ENCODE results near the gene RASSF5. TPM values are rescaled to one million over a fixed set of nuclear protein-coding genes. Genes with fewer than 3 reads are reported as not detected.

RASSF5 gene
- total and polyA plus RNA-seq, 9 of the 15 experiments (the other 6 are each of a cell fraction or from before 2014, with no cell fraction given), result 6.1 to 41.0 (median 25.2) TPM

- no peak overlapping the region for H3K9ac ChIP-seq (ENCODE audit: insufficient read depth in 1 of 2, low read depth in 2 of 2, low read length in 2 of 2)
- DNase-seq (ENCODE audit: extremely low read depth in 1 of 4, low spot score in 3 of 4) (no peak), FAIRE-seq (no peak), ATAC-seq (no peak)
- intact Hi-C loops (cut with micrococcal nuclease), result no loop called here
- H3K36me3 ChIP-seq (ENCODE audit: control insufficient read depth, insufficient read depth, low read length), result peaks cover 7% of the 10 kb centered on the region; the same call in 1 of the 3 replicates
- no peak overlapping the region for H3K27ac ChIP-seq (ENCODE audit: extremely low read depth, low read depth, low read length)
- ChIA-PET POLR2A (interaction anchor here (0.6 to 0.8 kb wide), 2 partner anchors 306 to 495 kb away, joined by 3 read pairs; partner anchors contain the start of gene IL19), CTCF (ENCODE audit: low intra/inter-chr PET ratio) (no interaction called here)
- H3K9me3 ChIP-seq (replicated peaks; ENCODE audit: control insufficient read depth, insufficient read depth, low read depth, low read length), result no peaks in the 10 kb centered on the region
- H3K4me3 ChIP-seq, result no peak overlapping the region
- WGBS (ENCODE audit: insufficient coverage, low coverage, missing lambda C conversion rate), result 78% methylated on average over 8 of the region's 8 CpGs
- TF ChIP-seq ZNF584 (CRISPR knock-in tag; IDR thresholded peaks at IDR 0.05; ENCODE audit: low read depth) (no peak), ZNF121 (CRISPR knock-in tag; conservative IDR thresholded peaks at IDR 0.05) (0 out of 2 replicates have a peak, but pooled peaks have one; percentile 6), CHD1 (IDR thresholded peaks at IDR 0.05; ENCODE audit: low read length) (no peak), ZNF133 (CRISPR knock-in tag; IDR thresholded peaks at IDR 0.05) (no peak), ARID2 (IDR thresholded peaks at IDR 0.05) (no peak)
- peaks cover 15 to 22% of the 10 kb centered on the region in 2 experiments for H3K4me1 ChIP-seq (replicated peaks in 1 of 2; ENCODE audit: control insufficient read depth in 2 of 2, insufficient read depth in 2 of 2, low read length in 2 of 2)
- no peaks in the 10 kb centered on the region for H3K79me2 ChIP-seq (ENCODE audit: control insufficient read depth, insufficient read depth, low read length)
- H4K20me1 ChIP-seq (replicated peaks; ENCODE audit: control insufficient read depth, insufficient read depth, low read length), result no peaks in the 10 kb centered on the region
- in situ Hi-C loops (cut with MboI), result no loop called here
- H3K27me3 ChIP-seq (ENCODE audit: control insufficient read depth in 2 of 2, insufficient read depth in 2 of 2, low read length in 2 of 2), result peaks cover 0 to 4% of the 10 kb centered on the region in 2 experiments; a peak in 2 of 5 replicates
- no peaks in the 10 kb centered on the region for H3K9me1 ChIP-seq (ENCODE audit: control insufficient read depth, insufficient read depth, low read length)
- H2AFZ ChIP-seq (ENCODE audit: low read depth, low read length), result no peak overlapping the region
- H3K4me2 ChIP-seq (ENCODE audit: insufficient read depth, low read length), result no peak overlapping the region
- BruUV-seq (replicated peaks), result no TSS peak
These were observed 43.4 kb upstream of the RASSF5 start for GRCh38 chr1:206463911-206464310.

- Histone ChIP-seq H3K4me2 (ENCODE audit: insufficient read depth, low read length) (no peak overlapping the region), H3K27me3 (ENCODE audit: control insufficient read depth in 2 of 2, insufficient read depth in 2 of 2, low read length in 2 of 2) (peaks cover 0 to 4% of the 10 kb centered on the region in 2 experiments; a peak in 2 of 5 replicates), H3K9ac (ENCODE audit: insufficient read depth in 1 of 2, low read depth in 2 of 2, low read length in 2 of 2) (0 out of 4 replicates have a peak overlapping the region, but pooled peaks of 1 of the 2 experiments have one; percentile 10), H3K9me3 (replicated peaks; ENCODE audit: control insufficient read depth, insufficient read depth, low read depth, low read length) (no peaks in the 10 kb centered on the region), H3K79me2 (ENCODE audit: control insufficient read depth, insufficient read depth, low read length) (no peaks in the 10 kb centered on the region), H3K4me3 (no peak overlapping the region), H3K27ac (ENCODE audit: extremely low read depth, low read depth, low read length) (no peak overlapping the region), H2AFZ (ENCODE audit: low read depth, low read length) (no peak overlapping the region), H3K4me1 (replicated peaks in 1 of 2; ENCODE audit: control insufficient read depth in 2 of 2, insufficient read depth in 2 of 2, low read length in 2 of 2) (peaks cover 15 to 22% of the 10 kb centered on the region in 2 experiments), H3K36me3 (ENCODE audit: control insufficient read depth, insufficient read depth, low read length) (peaks cover 7% of the 10 kb centered on the region; the same call in 1 of the 3 replicates), H3K9me1 (ENCODE audit: control insufficient read depth, insufficient read depth, low read length) (no peaks in the 10 kb centered on the region), H4K20me1 (replicated peaks; ENCODE audit: control insufficient read depth, insufficient read depth, low read length) (no peaks in the 10 kb centered on the region)
- ATAC-seq (peak; percentile 54), DNase-seq (ENCODE audit: extremely low read depth in 1 of 4, low spot score in 3 of 4) (peak in 2 of 4 experiments; percentile 66 to 69), FAIRE-seq (peak; percentile 60)
- POLR2A ChIA-PET, result interaction anchor here (0.7 to 1.2 kb wide), 6 partner anchors 10 to 223 kb away, joined by 3 to 5 read pairs (median 4); no protein-coding TSS in a partner anchor
- WGBS (ENCODE audit: insufficient coverage, low coverage, missing lambda C conversion rate), result 5% methylated on average over 4 of the region's 4 CpGs
- no TSS peak for BruUV-seq (replicated peaks)
- CTCF ChIA-PET (ENCODE audit: low intra/inter-chr PET ratio), result no interaction called here
- intact Hi-C loops (cut with micrococcal nuclease) (no loop called here), in situ Hi-C loops (cut with MboI) (no loop called here)
- TF ChIP-seq ESRRA (IDR thresholded peaks at IDR 0.05; ENCODE audit: borderline replicate concordance, low read depth) (no peak), BACH1 (tag; IDR thresholded peaks at IDR 0.05) (peak; percentile 69; the same call in 1 of the 2 replicates), HMBOX1 (IDR thresholded peaks at IDR 0.05) (peak; percentile 70; the same call in 1 of the 2 replicates), ZFP30 (CRISPR knock-in tag; IDR thresholded peaks at IDR 0.05; ENCODE audit: borderline replicate concordance) (no peak), VEZF1 (CRISPR knock-in tag; IDR thresholded peaks at IDR 0.05) (no peak), BMI1 (IDR thresholded peaks at IDR 0.05; ENCODE audit: low read length) (no peak), ZBTB26 (CRISPR knock-in tag; IDR thresholded peaks at IDR 0.05) (no peak)
These were observed 42.8 kb upstream of the RASSF5 start for GRCh38 chr1:206464456-206464964.

All from K562 (cell line).